ENCODE measurements around the gene ISLR2.
"Not testable (repeated sequence)": the region's sequence is repeated elsewhere in the genome, so short reads cannot be mapped to it uniquely, and the experiment has no call there.

ISLR2 gene

DNA sequence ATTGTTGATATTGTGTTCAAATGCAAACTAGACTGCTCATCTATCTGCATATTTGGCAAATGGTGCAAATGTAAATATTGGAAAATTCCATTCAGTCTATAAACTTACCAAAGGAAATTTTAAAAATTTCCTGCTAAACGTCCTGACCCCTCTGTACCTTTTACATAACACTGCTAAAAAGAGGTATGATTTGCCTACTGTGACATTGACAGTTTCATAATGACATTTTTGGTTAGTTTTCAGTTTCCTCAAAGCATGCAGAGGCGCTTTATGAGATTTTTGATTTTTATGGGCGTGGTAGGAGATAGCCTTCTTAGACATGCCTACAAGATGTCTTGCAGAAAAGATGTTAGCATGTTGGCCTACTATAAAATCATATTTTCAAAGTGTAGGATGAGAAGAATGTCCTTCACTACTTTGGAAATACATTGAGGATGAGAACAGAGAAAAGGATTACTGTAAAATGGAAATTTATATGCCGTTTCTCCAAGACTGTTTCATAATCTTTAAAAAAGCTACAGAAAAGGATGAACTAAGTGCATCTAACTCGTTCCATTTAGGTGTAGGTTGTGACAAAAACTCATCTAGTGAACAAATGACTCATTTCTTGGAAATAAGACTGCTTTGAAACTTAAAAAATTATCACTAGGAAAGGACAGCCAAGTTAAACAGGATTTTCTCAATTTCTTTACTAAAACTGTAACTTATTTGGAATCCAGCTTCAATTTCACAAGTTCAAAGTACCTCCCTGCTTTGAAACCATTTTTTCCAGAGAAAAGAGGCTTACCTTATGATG is 28.7 kb downstream of the ISLR2 start:
- DNase-seq, result no peak

DNA sequence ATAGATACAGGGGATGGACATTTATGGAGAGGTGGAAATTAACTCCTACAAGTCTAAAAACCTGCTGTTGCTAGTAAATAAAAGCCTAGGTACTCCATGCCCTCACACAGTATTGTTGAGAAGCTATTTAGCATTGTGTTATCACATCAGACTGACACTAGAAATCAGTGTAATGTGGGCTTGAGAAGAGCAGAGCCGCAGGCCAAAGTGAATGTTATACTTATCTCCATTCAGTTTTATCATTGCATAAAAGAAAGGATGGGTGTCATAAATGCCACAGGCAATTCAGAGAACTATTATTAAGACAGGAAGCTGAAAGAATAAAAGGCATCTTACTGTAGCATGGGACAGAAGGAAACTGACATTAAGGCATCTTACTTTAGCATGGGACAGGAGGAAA is 29.4 kb downstream of the ISLR2 start:
- no peak for DNase-seq

DNA sequence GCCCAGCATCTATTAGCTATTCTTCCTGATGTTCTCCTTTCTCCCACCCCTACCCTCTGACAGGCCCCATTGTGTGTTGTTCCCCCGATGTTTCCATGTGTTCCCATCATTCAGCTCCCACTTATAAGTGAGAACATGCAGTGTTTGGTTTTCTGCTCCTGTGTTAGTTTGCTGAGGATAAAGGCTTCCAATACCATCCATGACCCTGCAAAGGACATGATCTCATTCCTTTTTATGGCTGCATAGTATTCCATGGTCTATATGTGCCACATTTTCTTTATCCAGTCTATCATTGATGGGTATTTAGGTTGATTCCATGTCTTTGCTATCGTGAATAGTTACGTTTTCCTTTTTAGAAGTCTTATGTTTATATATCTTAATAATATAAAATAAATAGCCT is 30.0 kb downstream of the ISLR2 start:
- DNase-seq, result not testable (repeated sequence)

DNA sequence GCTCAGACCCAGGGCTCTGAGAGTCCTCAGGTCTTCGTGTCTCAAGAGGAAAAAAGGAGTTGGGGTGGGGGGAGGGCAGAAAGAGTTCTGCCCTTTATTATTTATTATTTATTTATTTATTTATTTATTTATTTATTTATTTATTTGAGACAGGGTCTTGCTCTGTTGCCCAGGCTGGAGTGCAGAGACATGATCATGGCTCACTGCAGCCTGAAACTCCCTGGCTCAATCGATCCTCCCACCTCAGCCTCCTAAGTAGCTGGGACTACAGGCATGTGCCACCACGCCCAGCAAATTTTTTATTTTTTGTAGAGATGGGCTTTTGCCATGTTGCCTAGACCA is 31.8 kb downstream of the ISLR2 start:
- not testable (repeated sequence) for DNase-seq

DNA sequence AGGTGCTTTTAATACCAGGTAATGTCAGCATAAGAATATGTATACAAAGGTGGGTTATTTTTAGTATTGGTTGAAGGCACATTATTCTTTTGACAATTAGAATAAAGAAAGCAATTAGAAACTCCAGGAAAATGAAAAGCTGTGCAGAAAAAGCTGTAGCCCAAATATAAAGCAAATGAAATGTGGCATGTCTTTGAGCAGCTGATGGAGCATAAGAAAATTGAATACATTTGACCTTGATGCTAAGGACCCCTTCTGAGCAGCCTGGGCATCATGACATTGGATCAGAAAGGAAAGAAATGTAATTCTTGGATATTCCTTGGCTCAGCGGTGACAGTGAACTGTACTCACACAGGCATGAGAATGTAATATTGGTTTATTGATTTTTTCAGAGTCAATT is 35.1 kb downstream of the ISLR2 start:
- no peak for DNase-seq

DNA sequence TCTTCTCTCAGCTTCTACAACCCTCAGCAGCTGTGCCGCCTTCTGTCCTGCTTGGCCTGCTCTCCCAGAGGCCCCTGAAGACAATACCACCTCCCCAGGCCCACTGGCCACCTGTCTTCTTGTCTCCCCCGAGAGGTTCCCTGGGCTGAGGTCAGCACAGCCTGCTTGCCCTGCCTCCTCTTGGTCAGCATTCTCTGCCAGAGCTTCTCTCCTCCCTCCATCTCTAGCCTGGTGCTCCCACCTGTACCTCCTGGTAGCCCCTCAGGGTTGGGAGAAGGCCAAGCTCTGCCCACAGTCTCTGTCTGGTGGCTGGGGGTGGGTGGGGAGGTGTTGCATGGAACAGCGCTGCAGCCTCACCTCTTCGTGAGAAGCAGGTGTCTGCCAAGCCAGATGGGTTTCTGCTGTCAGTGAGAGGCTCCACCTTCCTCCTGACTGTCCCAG is 37.5 kb downstream of the ISLR2 start:
- no peak for DNase-seq

DNA sequence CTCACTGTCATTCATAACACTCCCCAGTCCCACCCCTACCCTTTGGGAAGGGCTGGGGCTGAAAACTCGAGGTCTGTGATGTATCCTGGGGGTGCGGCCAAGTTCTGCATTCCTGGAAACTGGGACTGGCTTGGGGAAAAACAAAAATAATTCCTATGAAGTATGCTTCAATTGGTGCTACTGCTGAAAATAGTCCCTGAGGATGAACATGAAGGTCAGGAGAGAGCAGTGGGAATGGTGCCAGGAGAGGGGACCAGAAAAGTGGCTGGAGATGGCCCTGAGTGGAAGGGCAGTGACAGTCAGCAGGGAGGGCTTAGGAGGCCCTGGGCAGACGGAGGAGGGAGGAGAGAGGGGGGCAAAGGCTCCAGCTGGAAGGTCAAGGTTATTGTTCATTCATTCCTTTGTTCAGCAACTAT is 38.3 kb downstream of the ISLR2 start:
- DNase-seq, result no peak

DNA sequence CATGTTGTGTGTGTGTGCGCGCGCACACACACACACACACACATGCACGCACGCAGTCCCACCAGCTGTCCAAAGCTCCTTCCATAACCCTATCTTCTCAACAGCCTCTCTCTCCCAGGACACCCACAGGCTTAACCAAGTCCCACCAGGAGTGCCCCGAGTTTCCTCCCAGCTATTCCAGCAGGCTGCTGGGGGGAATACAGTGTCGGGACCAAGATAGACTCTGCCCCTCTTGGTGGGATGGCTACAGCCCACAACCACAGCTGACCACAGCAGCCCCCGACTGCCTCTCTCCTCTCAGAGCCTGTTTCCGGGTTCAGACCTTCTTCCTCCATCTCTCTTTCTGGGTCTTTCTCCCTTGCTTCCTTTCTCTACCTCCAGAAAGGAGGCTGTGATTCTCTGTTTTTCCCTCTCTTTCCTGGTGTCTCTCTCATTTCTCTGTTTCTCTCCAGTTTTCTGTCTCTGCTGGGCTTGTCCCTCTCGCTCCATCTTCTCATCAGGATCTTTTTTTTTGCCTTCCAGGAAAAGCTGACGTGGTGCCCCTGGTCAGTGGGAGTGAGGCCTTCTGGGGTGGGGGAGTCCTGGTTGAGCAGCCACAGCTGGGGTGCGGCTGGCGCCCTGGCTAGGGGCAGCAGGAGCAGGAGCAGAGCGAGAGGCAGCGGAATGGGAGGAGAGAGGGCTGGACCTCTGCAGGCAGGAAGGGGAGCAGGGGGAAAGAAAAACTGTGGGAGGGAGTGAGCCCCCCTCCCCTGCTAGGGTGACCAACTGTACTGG is 39.9 kb downstream of the ISLR2 start:
- DNase-seq, result no peak

DNA sequence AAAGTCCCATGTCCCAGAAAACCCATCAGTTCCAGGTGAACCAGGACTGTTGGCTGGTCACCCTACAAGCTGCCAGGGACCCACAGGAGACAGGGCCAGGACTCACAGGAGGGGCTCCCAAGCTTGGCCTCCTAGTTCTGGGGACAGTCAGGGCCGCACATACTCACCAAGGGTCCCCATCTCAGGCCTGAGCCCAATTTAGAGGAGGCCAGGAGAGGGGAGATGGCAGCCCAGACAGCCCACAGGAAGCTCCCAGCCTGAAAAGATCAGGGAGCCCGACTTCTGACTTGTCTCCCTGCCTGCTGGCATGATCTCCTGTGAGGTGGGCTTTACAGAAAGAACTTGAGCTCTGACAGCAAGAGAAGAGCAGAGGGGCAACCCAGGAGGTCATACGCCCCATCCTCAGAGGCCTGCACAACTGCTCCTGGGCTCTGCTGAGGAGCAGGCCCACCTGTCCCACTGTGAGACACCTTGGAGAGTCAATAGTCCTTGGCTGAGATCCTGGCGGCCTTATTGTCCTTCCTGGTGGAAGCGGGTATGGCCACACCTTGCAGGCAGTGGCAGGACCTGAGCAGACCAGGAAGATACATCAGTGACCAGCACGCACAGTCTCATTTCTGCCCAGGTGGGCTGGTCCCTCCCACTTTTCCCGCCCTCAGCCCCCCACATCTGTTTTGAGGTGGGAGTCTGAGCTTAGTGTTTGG is 40.6 kb downstream of the ISLR2 start:
- no peak for DNase-seq

DNA sequence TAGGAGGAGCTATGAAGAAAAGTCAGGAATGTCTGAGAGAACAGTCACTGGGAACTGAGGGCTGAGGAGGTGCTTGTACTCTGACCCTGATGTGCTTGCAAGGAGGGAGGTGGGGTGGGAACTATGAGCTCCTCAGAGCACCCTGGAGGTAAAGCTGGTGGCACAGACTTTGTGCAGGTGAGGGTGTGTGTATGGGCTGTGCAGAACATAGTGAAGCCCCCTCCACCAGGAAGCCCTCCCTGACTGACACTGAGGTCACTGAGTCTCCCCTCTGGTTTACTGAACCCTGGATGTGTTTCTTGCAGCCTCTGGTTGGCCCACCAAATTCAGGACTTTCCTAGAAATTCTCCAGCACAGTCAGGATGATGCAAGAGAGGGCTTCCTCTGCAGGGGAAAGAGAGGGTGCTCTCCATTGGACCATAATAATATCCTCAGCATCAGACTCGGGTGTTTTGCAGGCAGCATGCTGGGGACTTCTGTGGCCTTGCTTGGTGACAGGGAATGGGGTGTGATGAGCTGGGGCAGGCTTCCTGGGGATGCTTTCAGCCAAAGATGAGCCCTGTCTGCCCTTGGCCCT is 41.7 kb downstream of the ISLR2 start:
- no peak for DNase-seq

DNA sequence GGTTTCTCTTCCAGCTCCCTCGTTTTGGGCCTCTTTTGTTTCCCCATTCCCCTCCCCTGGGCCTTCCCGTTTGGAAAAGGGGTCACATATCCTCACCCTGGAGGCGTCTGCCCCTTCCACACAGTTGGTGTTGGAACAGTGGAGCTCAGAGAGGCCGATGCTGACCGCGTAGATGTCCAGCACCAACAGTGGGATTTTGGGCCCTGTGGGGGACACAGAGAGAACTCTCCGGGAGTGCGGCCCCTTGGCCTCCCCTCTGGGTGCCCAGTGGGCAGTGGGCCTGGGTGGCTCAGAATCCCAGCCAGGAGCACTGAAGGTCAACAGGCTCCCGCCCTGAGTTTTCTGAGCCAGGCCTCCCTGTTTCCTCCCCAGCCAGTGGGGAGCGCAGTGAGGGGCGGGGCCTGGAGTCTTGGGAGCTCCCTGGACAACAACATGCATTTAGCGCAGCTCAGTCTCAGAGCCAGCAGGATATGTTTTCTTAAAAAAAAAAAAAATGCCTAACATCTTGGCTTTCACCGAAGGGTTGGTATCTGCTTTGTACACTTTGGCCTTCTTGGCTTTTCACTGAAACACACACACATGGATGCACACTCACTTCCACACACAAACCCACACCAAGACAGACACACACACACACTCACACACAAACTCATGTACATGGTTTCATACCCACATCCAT is 42.5 kb downstream of the ISLR2 start:
- no peak for DNase-seq

DNA sequence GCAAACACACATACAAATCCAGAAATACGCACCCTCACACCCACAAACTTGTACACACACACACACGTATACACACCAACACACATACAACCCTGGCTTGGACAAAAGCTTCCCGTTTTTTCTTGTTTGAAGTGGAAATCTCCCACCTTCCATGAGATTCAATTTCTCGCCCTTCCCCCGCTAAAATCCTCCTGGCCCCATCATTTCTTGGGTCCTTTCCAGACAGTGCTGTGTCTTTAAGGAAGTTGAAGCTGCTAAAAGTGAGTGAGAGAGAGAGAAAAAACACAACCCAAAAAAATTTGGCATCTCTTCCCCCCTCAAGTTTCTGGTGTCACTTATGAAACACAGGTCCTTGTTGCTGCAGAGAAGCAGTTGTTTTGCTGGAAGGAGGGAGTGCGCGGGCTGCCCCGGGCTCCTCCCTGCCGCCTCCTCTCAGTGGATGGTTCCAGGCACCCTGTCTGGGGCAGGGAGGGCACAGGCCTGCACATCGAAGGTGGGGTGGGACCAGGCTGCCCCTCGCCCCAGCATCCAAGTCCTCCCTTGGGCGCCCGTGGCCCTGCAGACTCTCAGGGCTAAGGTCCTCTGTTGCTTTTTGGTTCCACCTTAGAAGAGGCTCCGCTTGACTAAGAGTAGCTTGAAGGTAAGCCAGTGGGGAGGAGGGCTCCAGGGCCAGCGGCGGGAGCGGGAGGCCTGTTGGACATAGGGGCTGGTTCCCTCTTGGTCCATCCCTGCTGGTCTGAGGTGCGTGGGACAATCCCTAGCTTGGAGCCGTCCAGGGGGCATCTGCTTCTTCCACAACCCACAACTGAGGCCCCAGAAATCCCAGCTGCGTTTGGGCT is 43.2 kb downstream of the ISLR2 start, which contains the start of gene ISLR:
Gene ISLR, plus strand, starts transcription at position 331 of the 839 bp plus-strand sequence. CDS start 1,149 bp downstream, outside the sequence.
- no peak for DNase-seq

DNA sequence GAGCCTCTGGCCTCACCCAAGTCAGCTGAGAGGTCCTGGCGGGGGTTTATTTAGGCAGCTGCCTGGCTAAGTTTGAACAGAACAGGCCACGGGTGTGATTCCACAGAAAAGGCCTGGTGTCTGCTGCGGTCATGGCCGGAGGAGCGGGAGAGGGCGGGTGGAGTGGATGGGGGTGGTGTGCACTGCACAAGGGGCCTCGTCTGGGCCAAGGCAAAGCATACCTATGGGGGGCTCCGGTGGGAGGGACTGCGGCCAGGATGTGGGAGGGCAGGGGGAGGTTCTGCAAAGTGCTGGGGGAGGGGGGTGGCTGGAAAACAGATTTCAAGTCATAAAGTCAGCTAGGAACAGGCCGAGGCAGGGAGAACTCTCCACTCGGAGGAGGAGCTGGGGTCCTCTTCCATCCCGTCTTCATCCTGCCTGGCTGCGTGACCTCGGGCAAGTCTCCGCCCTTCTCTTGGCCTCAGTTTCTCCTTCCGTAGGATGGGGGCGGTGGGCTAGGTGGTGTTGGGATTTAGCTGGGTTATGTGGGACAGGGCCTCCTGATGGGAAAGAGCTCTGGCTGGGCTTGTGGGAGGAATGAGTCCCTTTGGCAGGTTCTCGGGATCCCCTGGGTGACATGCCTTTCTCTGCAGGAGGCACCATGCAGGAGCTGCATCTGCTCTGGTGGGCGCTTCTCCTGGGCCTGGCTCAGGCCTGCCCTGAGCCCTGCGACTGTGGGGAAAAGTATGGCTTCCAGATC is 44.0 kb downstream of the ISLR2 start:
- no peak for DNase-seq

DNA sequence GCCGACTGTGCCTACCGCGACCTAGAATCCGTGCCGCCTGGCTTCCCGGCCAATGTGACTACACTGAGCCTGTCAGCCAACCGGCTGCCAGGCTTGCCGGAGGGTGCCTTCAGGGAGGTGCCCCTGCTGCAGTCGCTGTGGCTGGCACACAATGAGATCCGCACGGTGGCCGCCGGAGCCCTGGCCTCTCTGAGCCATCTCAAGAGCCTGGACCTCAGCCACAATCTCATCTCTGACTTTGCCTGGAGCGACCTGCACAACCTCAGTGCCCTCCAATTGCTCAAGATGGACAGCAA is 44.5 kb downstream of the ISLR2 start:
- DNase-seq, result no peak

DNA sequence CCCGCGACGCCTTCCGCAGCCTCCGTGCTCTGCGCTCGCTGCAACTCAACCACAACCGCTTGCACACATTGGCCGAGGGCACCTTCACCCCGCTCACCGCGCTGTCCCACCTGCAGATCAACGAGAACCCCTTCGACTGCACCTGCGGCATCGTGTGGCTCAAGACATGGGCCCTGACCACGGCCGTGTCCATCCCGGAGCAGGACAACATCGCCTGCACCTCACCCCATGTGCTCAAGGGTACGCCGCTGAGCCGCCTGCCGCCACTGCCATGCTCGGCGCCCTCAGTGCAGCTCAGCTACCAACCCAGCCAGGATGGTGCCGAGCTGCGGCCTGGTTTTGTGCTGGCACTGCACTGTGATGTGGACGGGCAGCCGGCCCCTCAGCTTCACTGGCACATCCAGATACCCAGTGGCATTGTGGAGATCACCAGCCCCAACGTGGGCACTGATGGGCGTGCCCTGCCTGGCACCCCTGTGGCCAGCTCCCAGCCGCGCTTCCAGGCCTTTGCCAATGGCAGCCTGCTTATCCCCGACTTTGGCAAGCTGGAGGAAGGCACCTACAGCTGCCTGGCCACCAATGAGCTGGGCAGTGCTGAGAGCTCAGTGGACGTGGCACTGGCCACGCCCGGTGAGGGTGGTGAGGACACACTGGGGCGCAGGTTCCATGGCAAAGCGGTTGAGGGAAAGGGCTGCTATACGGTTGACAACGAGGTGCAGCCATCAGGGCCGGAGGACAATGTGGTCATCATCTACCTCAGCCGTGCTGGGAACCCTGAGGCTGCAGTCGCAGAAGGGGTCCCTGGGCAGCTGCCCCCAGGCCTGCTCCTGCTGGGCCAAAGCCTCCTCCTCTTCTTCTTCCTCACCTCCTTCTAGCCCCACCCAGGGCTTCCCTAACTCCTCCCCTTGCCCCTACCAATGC is 45.1 kb downstream of the ISLR2 start:
- DNase-seq, result no peak

DNA sequence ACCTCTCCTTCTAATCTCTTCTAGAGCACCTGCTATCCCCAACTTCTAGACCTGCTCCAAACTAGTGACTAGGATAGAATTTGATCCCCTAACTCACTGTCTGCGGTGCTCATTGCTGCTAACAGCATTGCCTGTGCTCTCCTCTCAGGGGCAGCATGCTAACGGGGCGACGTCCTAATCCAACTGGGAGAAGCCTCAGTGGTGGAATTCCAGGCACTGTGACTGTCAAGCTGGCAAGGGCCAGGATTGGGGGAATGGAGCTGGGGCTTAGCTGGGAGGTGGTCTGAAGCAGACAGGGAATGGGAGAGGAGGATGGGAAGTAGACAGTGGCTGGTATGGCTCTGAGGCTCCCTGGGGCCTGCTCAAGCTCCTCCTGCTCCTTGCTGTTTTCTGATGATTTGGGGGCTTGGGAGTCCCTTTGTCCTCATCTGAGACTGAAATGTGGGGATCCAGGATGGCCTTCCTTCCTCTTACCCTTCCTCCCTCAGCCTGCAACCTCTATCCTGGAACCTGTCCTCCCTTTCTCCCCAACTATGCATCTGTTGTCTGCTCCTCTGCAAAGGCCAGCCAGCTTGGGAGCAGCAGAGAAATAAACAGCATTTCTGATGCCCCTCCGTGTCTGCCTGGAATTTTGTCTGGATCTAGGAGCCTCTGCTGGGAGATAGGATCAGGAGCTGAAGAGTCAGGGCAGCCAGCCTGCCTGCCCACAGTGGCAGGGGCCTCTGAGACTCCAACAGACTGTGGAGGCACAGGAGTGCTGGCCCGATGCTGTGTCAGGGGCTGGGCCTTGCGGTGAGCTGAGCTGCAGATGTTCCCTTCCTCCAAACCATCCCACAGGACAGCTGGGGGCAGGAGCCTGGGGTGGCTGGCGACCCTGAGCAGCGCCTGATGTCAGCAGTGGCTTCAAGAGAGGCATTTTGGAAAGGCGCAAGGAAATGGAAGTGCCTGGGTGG is 46.2 kb downstream of the ISLR2 start:
- no peak for DNase-seq

DNA sequence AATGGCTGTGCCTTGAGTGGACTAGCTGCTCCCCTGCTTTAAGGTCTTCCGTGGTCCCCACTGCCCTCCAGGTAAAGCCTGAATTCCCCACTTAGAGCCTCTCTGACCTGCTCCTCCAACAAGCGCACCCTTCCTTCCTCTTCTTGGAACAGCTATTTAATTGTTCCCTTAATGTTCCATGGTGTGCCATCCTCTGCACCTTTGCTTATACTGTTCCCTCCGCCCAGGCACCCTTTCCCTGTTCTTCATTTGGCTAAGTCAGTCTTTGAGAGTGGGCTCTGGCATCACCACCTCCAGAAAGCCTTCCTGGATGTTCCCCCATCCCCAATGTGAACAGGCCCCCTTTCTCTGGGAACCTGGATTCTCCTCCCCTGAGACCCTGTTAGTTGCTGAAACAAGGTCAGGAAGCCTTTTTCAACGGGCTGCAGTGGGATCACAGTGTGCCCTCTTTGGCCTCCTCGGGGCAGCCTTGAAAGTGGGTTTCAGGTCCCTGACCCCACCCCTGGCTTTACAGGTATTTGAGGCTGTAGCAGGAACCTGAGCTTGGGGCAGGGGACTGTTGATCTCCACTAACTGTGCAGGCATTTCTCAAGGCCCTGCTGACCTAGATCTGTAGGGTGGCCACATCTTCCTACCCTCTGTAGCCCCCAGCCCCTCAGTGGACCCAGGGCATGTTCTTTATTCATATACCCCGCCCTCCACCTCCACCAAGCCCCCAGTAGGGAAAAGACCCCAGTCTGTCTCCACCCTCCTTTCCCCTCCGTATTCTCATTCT is 48.1 kb downstream of the ISLR2 start:
- no peak for DNase-seq
